HG02571 (cell line): ENCODE results near the gene DEFB132.
"Not testable (repeated sequence)": the region's sequence is repeated elsewhere in the genome, so short reads cannot be mapped to it uniquely, and the experiment has no call there.

Source experiments
- ATAC-seq: cut with Tn5 transposase; IDR thresholded peaks from one replicate; pipeline ENCODE4 v1.9.1; 2021; ENCODE audit warnings: mild to moderate bottlenecking, moderate library complexity; ENCODE audit not compliant: unreplicated experiment

Gene DEFB132, protein sequence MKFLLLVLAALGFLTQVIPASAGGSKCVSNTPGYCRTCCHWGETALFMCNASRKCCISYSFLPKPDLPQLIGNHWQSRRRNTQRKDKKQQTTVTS

DNA sequence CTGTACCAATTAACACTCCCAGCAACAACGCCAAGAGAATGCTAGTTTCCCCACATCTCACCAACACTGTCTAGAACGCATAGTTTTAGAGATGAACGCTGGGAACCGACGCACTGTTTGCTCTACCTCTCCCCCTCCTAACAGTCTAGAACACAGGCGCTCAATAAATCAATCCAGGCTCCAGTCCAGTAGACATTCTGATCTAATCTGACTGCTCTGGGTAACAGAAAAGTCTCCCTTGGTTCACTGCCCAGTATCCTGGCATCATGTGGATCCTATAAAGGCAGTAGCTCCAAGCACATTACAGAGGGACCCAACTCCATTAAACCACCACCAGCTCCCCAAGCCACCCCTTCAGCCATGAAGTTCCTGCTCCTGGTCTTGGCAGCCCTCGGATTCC lies at the start of gene DEFB132:
TSS of gene DEFB132 (plus strand) at position 306 of the 400 bp plus-strand sequence. CDS start at position 361, 55 bp downstream.
- no peak for ATAC-seq

DNA sequence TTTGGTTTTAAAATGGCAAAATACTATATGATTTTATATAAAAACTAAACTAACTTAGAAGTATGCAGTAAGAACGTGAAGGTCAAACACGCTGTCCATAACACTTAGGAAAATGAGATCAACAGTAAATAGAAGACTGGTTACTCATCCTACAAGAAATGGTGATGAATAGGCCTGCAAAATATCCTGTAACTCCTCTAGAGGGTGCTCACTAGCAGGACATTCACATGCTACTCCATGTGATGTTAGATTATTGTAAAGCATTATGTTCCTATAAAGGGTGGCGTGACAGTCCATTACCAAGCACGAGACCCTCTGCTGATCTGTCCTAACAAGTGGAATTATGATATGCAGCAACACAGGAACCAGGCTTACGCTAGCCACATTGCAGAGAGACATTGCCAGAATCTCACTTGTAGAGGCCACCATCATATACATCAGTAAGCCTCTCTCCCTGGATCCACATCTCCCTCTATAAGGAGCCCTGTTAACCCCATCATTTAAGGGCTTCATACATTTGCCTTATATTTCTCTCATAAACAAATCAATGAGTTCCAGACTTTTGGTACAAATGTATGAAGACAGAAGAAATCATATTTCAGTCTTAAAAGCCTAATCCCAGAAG lies 48.5 kb upstream of the DEFB132 start:
- ATAC-seq: no peak

DNA sequence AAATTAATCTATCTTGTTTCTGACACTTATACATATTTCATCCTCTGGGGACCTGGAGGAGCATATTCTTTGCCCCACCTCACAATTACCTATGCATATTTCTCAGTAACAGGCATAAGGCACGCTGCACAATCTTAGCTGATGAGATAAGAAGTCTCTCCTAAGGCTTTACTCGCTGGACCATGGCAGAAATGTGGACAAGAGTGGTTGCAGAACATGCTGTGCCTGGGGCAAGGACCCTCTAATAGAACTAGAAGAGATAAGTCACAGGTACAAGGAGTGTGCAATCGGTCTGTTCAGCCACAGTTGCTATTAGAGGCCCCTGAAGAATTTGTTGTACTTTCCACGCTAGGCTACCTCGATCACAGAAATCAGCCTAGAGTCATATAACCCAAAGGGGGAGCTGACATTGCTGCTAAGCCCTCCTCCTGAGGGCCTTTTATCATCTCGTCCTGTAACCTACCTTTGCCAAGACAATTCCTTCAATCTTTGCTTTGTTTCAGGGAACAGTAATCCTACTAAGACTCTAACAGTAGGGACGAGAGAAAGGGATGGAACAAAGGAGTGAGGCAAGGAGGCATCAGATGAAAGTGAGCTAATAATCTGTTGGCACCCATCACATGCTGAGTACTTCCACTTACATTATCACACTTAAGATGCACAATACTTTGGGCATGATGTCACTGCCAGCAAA lies 46.6 kb upstream of the DEFB132 start:
- no peak for ATAC-seq

DNA sequence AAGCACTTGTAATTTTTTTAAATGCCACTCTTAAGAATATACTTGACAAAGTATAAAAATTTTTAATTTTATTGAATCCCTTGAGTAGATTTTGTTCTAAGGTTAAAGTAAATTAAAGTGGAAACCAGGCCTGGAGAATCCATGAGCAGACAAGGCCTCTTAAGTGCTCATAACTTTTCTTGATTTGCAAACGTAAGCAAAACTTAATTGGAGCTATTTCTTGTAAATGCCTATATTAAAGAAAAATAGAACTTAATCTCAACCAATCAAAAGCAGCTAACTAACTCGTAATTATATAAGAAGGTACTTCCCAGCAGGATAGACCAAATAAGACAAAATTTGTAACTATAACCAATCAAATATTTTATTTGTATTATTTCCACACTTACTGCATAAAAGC lies 43.1 kb upstream of the DEFB132 start:
- no peak for ATAC-seq

DNA sequence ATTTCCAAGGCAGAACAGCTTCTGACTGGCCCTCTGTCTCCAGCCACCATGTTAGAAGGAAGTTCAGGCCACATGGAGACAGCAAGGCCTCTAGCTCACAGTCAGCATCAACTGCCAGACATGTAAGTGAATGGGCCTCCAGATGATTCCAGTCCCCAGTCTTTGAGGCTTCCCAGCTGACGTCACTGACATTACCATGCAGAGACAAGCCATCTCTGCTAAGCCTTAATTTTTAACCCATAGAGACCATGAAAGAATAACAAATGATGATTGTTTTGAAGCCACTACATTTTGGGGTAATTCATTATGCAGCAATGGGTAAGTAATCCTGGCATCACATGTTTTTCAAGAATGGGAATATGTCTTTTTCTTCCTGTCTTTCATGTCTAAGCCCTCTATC lies 41.7 kb upstream of the DEFB132 start:
- ATAC-seq: no peak

DNA sequence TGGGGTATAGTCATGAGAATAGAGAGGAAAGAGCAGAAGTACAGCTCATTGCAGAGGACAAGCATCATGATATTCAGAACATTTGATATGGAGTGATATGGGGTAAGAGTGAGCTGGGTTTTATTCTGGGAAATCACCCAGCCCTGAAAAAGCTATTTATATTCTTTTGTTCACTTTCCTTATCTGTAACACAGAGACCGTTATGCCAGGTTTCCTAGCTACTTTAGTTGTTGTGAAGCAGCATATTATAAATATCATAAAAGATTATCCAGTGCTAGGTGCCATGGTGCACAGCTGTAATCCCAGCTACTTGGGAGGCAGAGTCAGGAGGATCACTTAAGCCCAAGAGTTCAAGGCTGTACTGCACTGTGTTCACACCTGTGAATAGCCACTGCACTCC lies 40.3 kb upstream of the DEFB132 start:
- ATAC-seq: no peak

DNA sequence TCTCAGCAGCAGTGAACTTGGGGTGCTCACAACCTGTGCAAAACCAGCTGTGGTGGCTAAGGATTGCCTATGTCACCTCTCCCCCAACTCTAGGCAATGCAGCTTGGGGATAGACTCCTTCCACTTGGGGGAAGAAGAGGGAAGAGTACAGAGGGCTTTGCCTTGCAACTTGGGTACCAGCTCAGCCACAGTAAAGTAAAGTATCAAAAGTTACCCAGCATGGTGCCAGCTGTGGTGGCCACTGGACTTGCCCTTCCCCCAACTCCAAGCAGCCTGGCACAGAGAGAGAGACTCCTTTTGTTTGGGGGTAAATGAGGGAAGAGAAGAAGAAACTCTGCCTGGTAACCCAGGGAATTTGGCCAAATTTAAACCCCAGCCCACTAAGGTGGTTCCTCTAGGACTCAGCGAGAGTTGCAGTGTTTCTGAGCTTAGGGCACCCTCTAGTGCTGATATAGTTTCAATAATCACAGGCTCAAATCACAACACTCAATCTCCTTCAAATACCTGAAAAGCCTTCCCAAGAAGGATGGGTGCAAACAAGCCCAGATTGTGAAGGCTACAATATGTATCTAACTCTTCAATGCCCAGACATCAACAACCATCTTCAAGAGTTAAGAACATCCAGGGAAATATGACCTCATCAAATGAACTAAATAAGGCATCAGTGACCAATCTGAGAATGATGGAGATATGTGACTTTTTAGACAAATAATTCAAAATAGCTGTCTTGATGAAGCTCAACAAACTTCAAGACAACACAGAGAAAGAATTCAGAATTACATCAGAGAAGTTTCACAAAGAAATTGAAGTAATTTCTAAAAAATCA lies 38.0 kb upstream of the DEFB132 start:
- no peak for ATAC-seq

DNA sequence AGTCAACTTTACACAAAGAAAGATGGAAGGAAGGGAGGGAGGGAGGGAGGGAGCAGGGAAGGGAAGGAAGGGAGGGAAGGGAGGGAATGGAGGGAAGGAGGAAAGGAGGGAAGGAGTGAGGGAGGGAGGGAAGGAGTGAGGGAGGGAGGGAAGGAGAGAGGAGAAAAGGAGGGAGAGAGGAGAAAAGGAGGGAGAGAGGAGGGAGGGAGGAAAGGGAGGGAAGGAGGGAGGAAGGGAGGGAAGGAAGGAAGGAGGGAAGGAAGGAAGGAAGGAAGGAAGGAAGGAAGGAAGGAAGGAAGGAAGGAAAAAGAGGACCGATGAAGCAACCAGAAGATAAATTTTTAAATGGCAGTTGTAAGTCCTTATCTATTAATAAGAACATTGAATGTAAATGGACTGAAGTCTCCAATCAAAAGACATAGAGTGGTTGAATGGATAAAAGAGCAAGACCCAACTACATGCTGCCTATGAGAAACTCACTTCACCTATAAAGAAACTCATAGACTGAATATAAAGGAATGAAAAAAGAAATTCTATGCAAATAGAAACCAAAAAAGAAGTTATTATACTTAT lies 36.2 kb upstream of the DEFB132 start:
- ATAC-seq: no peak

DNA sequence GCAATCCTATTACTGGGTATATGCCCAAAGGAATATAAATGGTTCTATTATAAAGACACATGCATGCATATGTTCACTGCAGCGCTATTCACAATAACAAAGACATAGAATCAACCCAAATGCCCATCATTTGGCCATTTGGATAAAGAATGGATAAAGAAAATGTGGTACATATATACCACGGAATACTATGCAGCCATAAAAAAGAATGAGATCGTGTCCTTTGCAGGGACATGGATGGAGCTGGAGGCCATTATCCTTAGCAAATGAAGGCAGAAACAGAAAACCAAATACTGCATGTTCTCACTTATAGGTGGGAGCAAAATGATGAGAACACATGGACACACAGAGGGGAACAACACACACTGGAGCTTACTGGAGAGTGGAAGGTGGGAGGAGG lies 31.6 kb upstream of the DEFB132 start:
- ATAC-seq: not testable (repeated sequence)

DNA sequence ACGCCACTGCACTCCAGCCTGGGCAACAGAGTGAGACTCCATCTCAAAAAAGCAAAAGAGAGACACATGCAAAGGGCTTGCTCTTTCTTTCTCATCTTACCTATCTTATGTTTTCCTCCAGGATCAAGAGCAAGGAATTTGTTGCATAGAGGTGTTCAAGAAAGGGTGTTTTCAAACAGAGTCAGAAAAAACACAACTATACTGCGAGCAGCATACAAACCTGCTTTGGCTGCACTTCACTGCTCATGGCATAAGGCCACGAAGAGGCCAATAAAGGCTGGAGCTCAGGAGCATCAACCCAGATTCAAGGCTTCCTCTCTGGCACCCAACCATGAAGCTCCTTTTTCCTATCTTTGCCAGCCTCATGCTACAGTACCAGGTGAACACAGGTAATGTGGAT lies 30.6 kb upstream of the DEFB132 start, which contains the start of gene DEFB129:
TSS of gene DEFB129 (plus strand) at position 301 of the 400 bp plus-strand sequence. CDS start at position 332, 31 bp downstream.
- ATAC-seq: no peak

DNA sequence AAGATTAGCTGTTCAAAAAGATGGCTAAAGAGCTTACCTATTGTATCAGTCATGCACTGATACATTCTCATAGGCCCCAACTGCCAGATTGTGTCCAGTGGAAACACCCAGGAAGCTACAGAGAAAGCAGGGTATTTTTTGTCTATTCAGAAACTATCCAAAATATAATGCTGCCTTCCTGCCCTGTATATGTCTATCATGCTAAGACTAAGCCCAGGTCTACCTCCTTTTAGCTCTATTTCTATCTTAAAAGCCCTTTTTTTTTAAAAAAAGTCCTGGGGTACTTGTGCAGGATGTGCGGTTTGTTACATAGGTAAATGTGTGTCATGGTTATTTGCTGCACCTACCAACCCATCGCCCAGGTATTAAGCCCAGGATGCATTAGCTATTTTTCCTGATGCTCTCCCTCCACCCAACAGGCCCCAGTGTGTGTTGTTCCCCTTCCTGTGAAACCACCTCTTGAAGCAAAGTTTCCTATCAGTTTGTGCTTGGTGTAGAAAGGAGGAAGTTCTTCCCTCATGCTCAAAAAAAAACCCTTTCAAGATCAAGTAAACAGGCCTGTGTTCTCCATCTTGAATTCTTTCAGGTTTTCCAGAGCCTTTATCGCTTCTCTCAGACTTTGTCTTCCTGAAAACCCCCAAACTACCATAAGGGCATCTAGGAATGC lies 30.0 kb upstream of the DEFB132 start:
- ATAC-seq: no peak

DNA sequence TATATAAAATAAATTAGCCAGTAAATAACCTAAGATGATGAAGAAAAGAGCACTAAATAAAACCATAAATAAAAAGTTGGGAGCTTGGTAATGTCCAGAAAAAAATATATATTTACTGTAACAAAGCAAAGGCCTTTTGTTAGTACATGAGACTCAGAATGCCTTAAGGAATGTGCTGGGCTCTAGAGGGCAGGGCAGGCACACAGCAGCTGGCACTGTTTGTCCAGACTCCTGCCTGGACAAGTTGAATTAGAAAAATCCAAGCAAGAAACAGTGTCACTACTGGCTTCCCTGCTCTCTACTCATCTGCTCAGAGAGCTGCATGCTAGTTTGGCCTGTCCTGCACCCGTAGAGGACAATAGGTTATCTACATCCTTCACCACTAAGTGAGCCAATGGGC lies 21.6 kb upstream of the DEFB132 start:
- ATAC-seq: no peak

DNA sequence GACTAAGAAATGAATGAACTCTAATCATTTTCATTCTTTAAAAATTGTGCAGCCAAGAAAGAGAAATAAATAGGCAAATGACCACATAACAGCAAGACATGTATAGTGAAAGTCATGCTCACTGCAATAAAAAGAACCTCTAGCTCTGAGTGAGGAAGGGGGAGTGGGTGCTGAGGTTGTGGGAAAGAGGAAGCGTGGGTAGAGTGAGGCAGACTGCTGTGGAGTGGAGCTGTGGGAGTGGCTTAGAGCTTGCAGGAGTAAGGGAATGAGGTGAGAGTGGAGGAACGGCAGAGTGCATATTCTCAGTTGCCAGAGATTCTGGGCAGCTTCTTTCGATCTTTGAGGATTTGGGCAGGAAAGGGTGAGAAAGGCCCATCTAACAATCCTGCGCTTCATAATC lies 20.0 kb upstream of the DEFB132 start:
- no peak for ATAC-seq

DNA sequence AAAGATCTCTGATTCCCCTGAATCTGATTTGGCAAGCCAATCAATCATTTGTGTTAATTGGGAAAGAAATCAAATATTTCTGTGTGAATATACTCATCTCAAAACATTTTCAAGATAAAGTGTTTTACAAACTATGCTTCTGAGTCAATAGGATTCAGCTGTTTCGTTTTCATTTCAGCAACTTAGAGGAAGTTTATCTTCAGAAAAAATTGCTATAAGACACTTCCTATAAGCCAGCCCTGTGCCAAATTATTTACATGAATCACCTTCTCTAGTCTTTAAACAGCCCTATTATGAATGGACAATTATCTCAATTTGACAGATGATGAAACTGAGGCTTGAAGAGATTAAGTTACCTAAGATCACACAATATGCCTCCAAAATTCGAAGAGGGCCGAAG lies 19.6 kb upstream of the DEFB132 start:
- no peak for ATAC-seq

DNA sequence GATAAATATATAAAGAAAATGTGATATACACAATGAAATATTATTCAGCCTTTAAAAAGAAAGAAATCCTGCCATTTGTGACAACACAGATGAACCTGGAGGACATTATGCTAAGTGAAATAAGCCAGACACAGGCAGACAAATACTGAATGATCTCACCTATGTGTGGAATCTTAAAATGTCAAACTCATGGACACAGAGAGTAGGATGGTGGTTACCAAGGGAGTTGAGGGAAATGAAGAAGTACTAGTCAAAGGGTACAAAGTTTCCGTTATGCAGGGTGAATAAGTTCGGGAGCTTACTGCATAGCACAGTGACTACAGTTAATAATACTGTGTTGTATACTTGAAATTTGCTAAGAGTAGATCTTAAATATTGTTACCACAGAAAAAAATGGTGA lies 14.6 kb upstream of the DEFB132 start:
- no peak for ATAC-seq

DNA sequence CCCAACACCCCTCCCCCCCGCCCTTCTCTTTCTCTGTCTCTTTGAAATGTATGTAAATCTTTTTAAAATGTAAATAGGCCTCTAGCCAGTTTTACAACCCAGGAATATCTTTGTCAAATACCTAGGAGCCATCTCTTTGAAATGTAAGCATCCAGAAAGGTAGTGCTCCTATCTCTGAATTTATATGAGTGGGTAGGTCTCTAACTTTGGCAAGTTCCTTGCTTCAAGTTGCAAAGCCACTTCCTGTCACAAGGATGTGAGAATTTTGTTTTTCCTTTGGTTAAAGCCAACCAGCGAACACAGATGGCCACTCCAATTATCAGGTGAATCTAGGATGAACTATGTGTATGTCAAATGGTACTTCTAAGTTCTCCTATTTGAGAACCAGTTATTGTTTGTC lies 6.2 kb upstream of the DEFB132 start:
- ATAC-seq: no peak

DNA sequence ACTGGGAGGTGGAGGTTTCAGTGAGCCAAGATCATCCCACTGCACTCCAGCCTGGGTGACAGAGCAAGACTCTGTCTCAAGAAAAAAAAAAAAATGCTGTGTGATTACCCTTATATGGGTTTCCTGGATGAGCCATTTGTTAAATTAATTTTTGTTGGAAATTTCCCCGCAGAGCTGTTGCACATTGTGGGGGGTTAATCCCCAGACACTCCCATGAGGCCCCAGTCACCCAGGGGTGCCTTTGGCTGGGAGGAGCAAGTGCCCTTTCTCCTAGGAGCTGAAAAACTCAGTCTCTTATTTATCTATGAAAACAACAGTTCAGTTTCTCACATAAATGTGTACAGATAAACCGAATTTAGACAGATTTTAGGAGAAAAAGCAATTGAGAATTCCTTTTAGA lies 4.7 kb upstream of the DEFB132 start:
- no peak for ATAC-seq

DNA sequence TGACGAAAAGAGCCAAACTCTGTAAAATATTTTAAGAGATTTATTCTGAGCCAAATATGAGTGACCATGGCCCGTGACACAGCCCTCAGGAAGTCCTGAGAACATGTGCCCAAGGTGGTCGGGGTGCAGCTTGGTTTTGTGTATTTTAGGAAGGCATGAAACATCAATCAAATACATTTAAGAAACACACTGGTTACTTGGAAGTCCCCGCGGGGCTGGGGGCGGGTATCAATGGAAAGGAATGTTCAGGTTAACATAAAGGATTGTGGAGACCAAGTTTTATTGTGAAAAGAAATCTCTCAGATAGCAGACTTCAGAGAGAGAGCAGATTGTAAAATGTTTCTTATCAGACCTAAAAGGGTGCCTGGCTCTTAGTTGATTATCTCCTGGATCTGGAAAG lies 4.1 kb upstream of the DEFB132 start:
- not testable (repeated sequence) for ATAC-seq

DNA sequence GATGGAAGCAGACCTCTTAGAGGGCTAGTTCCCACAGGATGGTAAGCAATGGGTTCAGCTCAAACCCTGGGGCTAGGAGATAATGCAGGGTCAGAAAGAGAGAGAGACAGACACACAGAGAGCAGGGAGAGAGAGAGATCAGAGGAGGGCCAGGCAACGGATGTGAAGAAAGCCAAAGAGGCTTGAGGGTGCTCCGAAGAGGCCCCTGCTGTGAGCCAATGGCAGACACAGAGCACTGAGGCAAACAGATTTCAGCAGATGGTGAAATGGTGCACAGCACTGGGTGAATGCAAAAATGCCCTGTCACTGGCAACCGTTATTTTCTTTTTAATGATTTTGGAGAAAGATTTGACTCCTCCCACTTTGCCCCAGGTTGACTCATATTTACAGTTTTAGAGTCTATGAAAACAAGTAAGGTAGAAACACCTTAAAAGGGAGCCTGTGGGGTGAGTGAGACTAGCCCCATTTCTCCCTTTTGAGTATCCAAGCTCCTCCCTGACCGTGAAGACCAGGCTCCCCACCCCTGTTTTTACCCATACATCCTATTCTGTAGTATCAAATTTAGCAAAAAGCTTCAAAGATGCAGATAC lies 840 bp downstream of the DEFB132 start:
- no peak for ATAC-seq

DNA sequence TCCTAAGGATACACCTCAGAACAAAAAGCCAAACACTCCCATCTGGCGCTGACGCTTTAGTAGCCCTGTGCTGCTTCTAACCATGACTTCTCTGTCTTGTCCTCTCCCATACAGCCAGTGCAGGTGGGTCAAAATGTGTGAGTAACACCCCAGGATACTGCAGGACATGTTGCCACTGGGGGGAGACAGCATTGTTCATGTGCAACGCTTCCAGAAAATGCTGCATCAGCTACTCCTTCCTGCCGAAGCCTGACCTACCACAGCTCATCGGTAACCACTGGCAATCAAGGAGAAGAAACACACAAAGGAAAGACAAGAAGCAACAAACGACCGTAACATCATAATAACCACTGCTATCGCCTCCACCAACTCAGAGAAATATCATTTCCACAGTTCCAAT lies 1.4 kb downstream of the DEFB132 start:
- ATAC-seq: no peak
